NB4 (cell line): Measurements from ENCODE around the gene CUEDC2.

Experiments
- CTCF ChIP-seq: IDR thresholded peaks from one replicate; pipeline ENCODE4 v1.5.1; 2012; ENCODE audit warnings: low read depth, low read length
- MAX ChIP-seq: IDR thresholded peaks from 2 replicates; pipeline ENCODE4 v1.6.1; 2011; ENCODE audit warnings: low read depth, low read length
- POLR2A ChIP-seq: IDR thresholded peaks from 2 replicates; pipeline ENCODE4 v1.6.1; 2011; ENCODE audit warnings: mild to moderate bottlenecking; ENCODE audit not compliant: insufficient read length; ENCODE audit errors: extremely low read depth

DNA sequence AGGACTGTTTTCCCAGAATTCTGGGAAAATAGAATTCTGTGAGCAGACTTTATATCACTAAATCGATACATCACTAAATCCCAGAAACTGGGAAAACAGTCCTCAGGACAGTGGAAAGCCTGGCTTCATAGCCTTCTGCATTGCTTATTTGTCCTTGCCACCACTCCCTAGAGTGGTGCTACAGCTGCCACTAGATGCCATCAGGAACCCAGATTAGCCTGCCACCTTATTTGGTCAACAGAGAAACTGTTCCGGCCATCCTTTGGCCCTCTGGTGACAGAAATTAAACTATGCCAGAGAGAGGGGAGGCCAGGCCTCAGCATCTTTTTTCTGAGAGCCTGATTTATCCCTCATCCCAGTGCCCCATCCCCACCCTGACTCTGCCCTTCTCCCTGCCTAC is 56.5 kb downstream of the CUEDC2 start:
- TF ChIP-seq CTCF = no peak
- no peak for TF ChIP-seq POLR2A
- TF ChIP-seq MAX = no peak
